Panc1 (cell line): ENCODE data around the gene AQP7.

ENCODE experiments used
- CTCF ChIP-seq: fragments of 450-650 bp; IDR thresholded peaks from 2 replicates; pipeline ENCODE4 v1.5.1; 2017; ENCODE audit warnings: mild to moderate bottlenecking
- POLR2AphosphoS5 ChIP-seq: IDR thresholded peaks from 2 replicates; pipeline ENCODE4 v1.6.1; 2012; ENCODE audit warnings: mild to moderate bottlenecking, low read depth, low read length, moderate library complexity
- REST ChIP-seq, 2 experiments: IDR thresholded peaks; 2 replicates each; pipeline ENCODE4 v1.6.1; 2011 to 2012; ENCODE audit warnings: low read depth in 2 of 2, control low read depth in 1 of 2, low read length in 1 of 2, mild to moderate bottlenecking in 1 of 2, moderate library complexity in 1 of 2; ENCODE audit not compliant: insufficient read depth in 1 of 2
- SIN3A ChIP-seq: IDR thresholded peaks from 2 replicates; pipeline ENCODE4 v1.6.1; 2012; ENCODE audit warnings: low read depth, mild to moderate bottlenecking, low read length, moderate library complexity, borderline replicate concordance; ENCODE audit not compliant: insufficient read depth

GRCh38 chr9:33408087-33408486 lies 5.7 kb upstream of the AQP7 start:
- TF ChIP-seq CTCF (no peak), REST (IDR thresholded peaks at IDR 0.05; ENCODE audit: insufficient read depth in 1 of 2, low read depth in 2 of 2, low read length in 1 of 2) (no peak), POLR2AphosphoS5 (no peak), SIN3A (no peak)
